ENCODE results near the gene ADAM12.

DNA sequence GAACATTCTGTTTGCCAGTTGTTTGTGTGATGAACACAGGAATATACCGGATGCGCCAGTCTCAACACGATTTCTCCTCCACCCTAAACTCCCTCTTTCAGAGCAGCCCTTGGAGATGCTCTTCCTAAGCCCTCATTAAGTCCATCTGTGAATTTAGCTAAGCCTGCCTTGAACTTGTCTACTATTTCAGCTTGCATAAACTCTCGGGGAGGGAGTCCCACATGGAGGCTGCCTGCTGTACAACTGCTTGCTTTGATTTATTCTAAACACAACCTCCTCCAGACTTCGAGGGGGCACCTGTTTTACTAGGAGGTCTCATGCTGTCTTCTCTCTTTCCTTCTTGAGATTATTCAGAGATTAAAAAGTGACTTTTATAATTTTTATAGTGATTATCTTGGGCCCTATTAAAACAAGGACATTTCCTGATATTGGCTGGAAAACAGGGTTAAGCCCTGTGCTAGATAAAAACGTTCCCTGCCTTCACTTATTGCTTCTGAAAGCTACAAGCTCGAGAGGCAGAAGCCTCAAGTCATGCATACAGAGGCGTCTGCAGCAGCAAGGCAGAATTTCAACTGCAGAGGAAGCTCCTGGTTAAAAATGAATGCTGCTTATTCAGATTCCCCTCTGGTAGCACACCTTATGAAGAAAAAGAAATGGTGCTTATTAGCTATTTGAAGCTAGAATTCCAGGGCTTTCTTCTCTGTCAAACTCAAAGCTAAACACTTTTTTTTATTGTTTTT is 317.6 kb downstream of the ADAM12 start:
- TF ChIP-seq, protein P1, sequence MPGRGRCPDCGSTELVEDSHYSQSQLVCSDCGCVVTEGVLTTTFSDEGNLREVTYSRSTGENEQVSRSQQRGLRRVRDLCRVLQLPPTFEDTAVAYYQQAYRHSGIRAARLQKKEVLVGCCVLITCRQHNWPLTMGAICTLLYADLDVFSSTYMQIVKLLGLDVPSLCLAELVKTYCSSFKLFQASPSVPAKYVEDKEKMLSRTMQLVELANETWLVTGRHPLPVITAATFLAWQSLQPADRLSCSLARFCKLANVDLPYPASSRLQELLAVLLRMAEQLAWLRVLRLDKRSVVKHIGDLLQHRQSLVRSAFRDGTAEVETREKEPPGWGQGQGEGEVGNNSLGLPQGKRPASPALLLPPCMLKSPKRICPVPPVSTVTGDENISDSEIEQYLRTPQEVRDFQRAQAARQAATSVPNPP (CRISPR knock-in tag; IDR thresholded peaks at IDR 0.05), result no peak
- TF ChIP-seq KDM5B (CRISPR knock-in tag; IDR thresholded peaks at IDR 0.05; ENCODE audit: borderline replicate concordance), result no peak
